Fibroblast of skin of abdomen (primary cell): ENCODE data around the gene ARMH3.

Source experiments
- DNase-seq: peaks from one replicate; pipeline ENCODE4 v3.0.0-alpha.2; 2013

The ARMH3 gene

GRCh38 chr10:101828766-101829551 is 227.0 kb downstream of the ARMH3 start:
- no peak for DNase-seq

- DNase-seq, result no peak
Observed at GRCh38 chr10:101827919-101828600, 227.9 kb downstream of the ARMH3 start.

GRCh38 chr10:101826852-101827434 is 229.0 kb downstream of the ARMH3 start:
- no peak for DNase-seq

GRCh38 chr10:101824736-101825135 is 231.2 kb downstream of the ARMH3 start:
- no peak for DNase-seq

GRCh38 chr10:101818872-101819633 is 236.9 kb downstream of the ARMH3 start:
- DNase-seq, result no peak

- peak; percentile 100 for DNase-seq
Observed at GRCh38 chr10:101818119-101818871, 237.7 kb downstream of the ARMH3 start, which contains the start of gene OGA. TSS of gene OGA (minus strand) at chr10:101818444. CDS start at chr10:101818022, 422 bp downstream.

GRCh38 chr10:101817337-101818118 is 238.4 kb downstream of the ARMH3 start:
- peak; percentile 95 for DNase-seq

GRCh38 chr10:101816913-101817336 is 239.0 kb downstream of the ARMH3 start:
- DNase-seq, result no peak

- DNase-seq, result no peak
Observed at GRCh38 chr10:101816376-101816775, 239.6 kb downstream of the ARMH3 start.

- peak; percentile 22 for DNase-seq
Observed at GRCh38 chr10:101814466-101815071, 241.4 kb downstream of the ARMH3 start.

- no peak for DNase-seq
Observed at GRCh38 chr10:101812606-101813005, 243.4 kb downstream of the ARMH3 start.

GRCh38 chr10:101807158-101807557 is 248.8 kb downstream of the ARMH3 start:
- DNase-seq, result no peak

- DNase-seq, result no peak
Observed at GRCh38 chr10:101803511-101803910, 252.5 kb downstream of the ARMH3 start.

- no peak for DNase-seq
Observed at GRCh38 chr10:101797403-101798059, 258.4 kb downstream of the ARMH3 start.
